Stimulated activated naive CD4-positive, alpha-beta T cell treated with Interleukin-2 at 50 U/mL for 16 hours (primary cell): ENCODE data around the gene UBE2S.
"Not testable (repeated sequence)": the region's sequence is repeated elsewhere in the genome, so short reads cannot be mapped to it uniquely, and the experiment has no call there.

Source experiments
- DNase-seq: peaks from one replicate; lab custom pipeline; 2025; lab: John Stamatoyannopoulos, UW

The UBE2S gene

DNA sequence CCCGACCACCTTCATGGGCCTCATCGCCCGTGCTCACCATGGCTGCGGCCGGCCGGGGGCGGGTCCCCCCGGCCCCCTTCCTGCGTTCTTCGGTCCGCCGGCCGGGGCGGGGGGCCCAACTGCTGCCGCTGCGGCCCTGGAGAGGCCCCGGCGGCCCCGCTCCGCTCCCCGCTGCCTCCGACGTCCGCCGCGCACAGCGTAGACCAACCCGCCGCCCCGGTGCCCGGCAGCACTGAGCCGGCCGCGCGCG is at the start of gene UBE2S:
UBE2S (minus strand) TSS at position 239 of the 250 bp plus-strand sequence; CDS start at position 40, 199 bp downstream.
- not testable (repeated sequence) for DNase-seq

DNA sequence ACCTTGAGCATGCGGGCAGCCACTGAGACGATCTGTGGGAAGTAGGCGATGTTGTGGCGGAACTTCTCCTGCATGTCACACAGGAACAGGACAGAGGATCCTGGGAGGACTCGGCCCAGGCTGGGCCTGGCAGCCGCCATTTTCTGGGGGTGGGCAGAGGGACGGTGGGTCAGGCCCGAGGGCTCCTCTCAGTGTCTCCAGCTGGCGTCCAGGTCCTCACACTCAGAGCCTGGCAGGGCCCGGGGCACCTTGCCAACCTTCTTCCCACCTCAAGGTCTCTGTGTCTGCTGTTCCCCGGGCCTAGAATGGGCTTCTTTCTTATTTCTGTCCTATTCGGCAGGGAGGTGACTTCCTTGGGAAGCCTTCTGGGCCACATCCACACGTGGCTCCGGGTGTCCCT is 48.8 kb upstream of the UBE2S start:
- no peak for DNase-seq

DNA sequence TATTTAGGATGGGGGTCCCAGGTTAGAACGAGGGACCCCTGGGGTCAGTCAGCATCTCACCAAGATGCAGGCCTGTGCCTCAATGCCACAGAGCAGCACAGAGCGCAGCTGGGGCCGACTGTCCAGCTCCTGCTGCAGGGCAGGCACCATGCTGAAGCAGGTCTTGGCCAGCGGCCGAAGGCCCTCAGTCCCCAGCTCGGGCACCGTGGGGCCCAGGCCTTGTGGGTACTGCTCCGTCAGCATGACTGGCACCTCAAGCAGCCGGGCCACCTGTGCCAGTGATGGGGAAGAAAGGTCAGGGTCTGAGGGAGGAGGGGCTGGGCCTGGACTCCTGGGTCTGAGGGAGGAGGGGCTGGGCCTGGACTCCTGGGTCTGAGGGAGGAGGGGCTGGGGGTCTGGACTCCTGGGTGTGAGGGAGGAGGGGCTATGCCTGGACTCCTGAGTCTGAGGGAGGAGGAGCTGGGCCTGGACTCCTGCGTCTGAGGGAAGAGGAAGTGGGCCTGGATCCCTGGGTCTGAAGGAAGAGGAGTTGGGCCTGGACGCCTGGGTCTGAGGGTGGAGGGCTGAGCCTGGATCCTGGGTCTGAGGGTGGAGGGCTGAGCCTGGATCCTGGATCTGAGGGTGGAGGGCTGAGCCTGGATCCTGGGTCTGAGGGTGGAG is 48.1 kb upstream of the UBE2S start:
- no peak for DNase-seq

DNA sequence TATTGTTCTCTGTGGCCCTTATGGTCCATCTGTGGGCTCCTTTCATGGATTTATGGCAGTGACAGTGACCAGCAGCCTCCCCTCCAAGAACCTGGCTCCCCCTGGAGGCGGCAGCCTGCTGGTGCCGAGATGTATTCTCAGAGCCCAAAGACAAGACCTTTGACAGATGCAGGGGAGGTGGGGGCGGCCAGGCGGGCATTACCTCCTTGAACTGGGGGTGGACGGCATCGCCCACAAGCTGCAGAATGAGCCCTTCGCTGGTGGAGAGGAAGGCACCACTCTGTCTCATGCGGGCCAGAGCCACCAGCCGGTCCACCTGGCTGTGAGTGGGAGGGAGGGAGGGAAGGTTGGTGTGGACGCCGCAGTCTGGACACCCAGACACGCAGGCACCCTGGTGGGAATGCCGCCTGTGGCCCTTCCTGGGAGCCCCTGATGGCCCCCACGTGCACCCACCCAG is 47.2 kb upstream of the UBE2S start:
- DNase-seq: peak; percentile 5

GRCh38 chr19:55453511-55454260 is 46.1 kb upstream of the UBE2S start:
- no peak for DNase-seq

GRCh38 chr19:55452749-55453346 is 45.3 kb upstream of the UBE2S start:
- no peak for DNase-seq

GRCh38 chr19:55451965-55452748 is 44.6 kb upstream of the UBE2S start:
- no peak for DNase-seq

DNA sequence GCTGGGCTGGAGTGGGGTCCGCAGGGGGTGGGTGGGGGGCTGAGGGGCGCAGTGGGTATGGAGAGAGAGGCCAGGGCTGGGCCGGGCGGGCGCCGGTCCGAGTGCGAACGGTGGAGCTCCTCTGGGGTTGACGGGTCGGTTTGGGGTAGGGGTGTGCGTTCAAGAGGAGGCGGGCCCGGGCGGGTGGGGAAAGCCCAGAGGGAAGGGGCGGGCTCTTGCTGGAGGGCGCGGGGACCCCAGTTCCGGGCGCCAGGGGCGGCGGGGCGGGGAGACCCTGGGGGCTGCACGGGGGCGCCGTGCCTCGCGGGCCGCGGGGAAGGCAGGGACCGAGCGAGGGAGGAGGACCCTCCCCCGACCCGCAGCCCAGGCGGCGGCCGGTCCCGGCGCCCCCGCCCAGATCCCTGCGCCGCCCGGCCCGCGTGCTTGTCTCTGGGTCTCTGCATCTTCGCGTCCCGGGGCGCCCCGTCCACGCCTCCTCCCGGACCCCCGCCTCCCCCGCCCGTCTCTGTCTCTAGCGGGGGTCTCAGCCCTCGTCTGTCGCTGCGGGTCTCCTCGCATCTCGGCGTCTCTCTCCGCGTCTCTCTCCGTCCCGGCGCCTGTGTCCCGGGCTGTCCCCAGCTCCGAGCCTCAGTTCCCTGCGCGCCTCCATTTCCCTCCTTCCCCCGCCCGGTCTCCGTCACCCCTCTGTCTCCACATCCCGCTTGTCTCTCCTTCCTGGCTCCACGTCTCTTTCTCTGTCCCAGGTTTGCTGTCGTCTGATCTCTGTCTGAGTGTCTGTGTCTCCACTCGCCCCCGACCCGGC is 43.8 kb upstream of the UBE2S start:
- DNase-seq: no peak

DNA sequence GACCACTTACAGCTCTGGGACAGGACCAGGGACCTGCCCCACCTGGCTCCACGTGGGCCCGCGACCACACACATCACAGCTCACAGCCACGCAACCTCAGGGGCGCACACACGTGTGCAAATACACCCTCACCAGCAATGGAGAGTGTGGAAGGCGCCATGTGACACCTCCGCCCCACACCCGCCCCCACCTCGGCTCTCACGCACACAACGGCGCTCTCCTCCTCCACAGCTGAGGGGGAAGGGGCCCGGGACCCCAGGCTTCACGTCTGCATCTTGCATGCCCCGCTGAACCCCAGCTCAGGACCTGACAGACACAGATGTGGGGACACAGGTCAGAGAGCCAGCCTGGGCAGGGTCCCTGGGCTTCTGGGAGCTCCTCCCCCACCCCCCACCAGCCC is 41.9 kb upstream of the UBE2S start:
- DNase-seq: no peak

DNA sequence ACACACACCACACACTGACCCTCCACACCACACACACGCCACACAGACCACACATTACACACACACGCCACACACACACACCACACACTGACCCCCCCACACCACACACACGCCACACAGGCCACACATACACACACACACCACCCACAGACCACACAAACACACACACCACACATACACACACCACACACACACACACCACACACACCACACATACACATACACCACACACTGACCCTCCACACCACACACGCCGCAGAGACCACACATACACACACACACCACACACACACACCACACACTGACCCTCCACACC is 40.5 kb upstream of the UBE2S start:
- not testable (repeated sequence) for DNase-seq

DNA sequence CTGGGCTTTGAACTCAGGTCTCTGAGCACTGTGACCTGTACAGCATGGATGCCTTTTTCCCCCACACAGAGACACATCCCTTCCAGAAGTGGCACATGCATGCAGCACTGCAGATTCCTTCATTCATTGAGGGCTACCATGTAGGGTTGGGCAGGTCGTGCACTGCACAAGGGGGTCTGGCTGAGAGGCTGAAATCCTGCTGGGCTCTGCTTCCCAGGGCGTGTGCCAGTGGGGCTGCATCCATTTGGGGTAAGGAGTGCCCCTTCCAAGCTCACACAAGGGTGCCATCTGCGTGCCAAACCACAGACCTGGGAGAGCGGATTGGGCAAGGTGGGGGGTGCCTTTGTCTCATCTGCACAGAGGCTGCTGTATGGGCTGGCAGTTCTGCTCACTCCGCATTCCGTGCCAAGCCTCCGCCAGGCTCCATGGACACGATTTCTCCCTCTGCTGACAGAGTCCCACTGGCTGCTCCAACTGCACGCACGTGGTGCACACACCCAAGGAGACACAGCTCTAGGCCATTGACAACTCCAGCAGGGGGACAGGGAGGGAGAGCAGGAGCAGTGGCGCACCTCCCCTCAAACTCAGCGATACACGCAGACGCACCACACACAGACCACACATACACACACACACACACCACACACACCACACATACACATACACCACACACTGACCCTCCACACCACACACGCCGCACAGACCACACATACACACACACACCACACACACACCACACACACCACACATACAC is 40.0 kb upstream of the UBE2S start:
- DNase-seq: no peak

- no peak for DNase-seq
Observed at GRCh38 chr19:55446060-55446459, 38.5 kb upstream of the UBE2S start.

DNA sequence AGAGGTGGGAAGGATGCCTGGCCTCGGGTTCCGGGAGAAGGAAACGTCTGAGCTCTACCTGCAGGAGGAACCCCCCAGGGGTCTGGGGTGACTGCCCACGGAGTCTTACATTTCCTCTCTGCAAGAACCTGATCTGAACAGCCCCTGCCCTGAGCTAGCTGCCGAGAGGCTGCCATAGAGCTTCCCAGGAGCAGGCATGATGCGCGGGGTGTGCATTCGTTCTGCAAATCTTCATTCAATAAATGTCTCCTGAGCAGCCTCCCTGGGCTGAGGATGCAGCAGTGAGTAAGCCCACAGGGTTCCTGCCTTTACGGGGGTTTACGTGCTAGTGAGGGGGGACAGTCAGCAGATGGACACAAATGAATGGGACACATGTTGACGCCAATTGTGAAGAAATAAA is 37.1 kb upstream of the UBE2S start:
- DNase-seq: no peak

- DNase-seq: no peak
Observed at GRCh38 chr19:55443824-55444480, 36.4 kb upstream of the UBE2S start.

DNA sequence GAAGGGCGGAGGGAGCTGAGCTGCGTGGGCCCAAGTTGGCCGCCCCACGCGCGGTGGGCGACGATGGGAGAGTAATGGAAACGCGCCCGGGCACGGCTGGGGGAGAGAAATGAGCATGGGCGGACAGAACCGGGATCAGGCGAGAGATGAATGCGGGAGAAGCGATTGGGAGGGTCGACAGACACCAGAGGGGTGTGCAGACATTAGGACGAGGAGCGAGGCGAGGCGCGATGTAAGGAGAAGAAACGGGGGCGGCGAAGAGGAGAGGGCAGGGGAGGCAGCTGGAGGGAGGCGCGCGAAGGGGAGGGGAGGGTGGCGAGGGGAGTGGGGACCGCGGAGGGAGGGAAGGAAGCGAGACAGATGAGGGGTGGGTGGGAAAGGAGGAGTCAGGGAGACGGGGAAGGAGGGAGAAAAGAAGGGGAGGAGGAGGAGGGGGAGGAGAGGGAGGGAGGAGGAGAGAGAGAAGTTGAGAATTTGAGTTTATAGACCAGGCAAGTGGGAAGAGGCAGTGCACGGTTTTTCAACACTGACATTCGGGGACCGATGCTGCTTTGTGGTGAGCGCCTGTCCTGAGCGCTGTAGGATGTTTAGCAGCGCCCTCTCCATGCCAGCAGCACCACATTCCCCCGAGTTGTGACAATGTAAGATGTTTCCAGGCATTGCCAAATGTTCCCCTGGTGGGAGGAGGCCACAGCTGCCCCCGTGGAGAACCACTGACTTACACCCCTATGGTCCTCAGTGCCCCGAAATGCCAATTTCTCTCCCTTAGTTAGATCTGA is 35.6 kb upstream of the UBE2S start, which contains the start of gene SHISA7:
SHISA7 (minus strand) TSS at position 256 of the 779 bp plus-strand sequence. CDS start 437 bp downstream, outside the sequence.
- no peak for DNase-seq

GRCh38 chr19:55442372-55442961 is 34.9 kb upstream of the UBE2S start:
- peak; percentile 5 for DNase-seq

- no peak for DNase-seq
Observed at GRCh38 chr19:55441692-55442321, 34.2 kb upstream of the UBE2S start.

DNA sequence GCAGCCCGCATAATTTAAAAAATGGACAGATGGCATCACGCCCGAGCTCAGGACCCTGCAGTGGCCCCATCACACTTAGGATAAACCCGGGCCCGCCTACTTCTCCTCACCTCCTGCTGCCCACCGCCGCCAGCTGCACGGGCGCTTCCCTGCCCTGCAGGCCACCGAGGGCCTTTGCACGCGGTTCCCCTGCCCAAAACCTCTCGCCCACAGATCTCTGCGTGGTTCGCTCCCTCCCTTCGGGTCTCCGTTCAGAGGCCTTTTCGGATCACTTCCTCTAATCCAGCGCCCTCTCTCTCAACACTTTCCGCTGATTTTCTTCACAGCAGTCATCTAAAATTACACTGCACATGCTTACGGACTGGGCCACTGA is 33.7 kb upstream of the UBE2S start:
- DNase-seq: no peak
